BLaER1 treated with 17β-estradiol and CSF1 and Interleukin-3, amounts not matched to agents 10 nM and 100 nM (cell line): ENCODE measurements around the gene MACO1.
A peak's percentile ranks its signal among the peaks of the same experiment; 100 is the strongest.

Experiments used
- H3K27ac ChIP-seq, 11 experiments: shearing (Covaris generic); formaldehyde crosslinking; 2 replicates each; pipeline ENCODE4 v1.8.1; 2022
- H3K27me3 ChIP-seq, 11 experiments: shearing (Covaris generic); formaldehyde crosslinking; 2 replicates each; pipeline ENCODE4 v1.8.1; 2022
- H3K36me3 ChIP-seq, 11 experiments: shearing (Covaris generic); formaldehyde crosslinking; 2 replicates each; pipeline ENCODE4 v1.8.1; 2022
- H3K4me1 ChIP-seq, 10 experiments: shearing (Covaris generic); formaldehyde crosslinking; 2 replicates each; pipeline ENCODE4 v1.8.1; 2022
- H3K4me2 ChIP-seq, 11 experiments: shearing (Covaris generic); formaldehyde crosslinking; 2 replicates each; pipeline ENCODE4 v1.8.1; 2022
- H3K4me3 ChIP-seq, 10 experiments: shearing (Covaris generic); formaldehyde crosslinking; 2 replicates each; pipeline ENCODE4 v1.8.1; 2022
- H3K9ac ChIP-seq, 11 experiments: shearing (Covaris generic); formaldehyde crosslinking; 2 replicates each; pipeline ENCODE4 v1.8.1; 2022
- H3K9me3 ChIP-seq, 11 experiments: shearing (Covaris generic); formaldehyde crosslinking; replicated peaks in 1 of 11; 2 replicates each; pipeline ENCODE4 v1.8.1; 2022
- H4K20me1 ChIP-seq, 11 experiments: shearing (Covaris generic); formaldehyde crosslinking; 2 replicates each; pipeline ENCODE4 v1.8.1; 2022
- Cebpa-rat ChIP-seq, 11 experiments: shearing (Covaris generic); IDR thresholded peaks; 2 replicates each; pipeline ENCODE4 v1.8.1; 2022

Gene MACO1

DNA sequence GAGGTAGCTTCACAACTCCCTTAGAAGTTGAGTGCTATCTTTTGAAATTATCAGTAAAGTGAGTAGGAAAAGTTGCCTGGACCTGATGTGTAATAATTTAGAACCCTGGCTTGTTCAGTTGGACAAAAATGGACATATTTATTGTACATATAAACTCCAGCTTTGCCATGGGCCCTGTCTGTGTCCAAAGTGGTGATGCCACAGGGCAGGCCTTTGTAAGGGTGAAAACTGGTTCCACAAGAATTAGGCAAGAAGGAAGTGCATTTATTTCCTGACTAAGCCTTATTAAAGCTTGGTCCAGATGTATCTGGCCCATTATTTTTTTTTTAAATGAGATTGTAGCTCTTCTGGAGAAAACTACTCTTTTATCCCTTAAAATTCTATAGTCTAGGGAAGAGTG lies 47.9 kb downstream of the MACO1 start:
- Histone ChIP-seq H3K4me2 (no peak overlapping the region), H3K4me3 (no peak overlapping the region), H3K27ac (no peak overlapping the region), H3K27me3 (no peaks in the 10 kb centered on the region), H3K36me3 (peaks cover 25 to 90% (median 54%) of the 10 kb centered on the region in 11 experiments), H3K9me3 (no peaks in the 10 kb centered on the region), H3K9ac (no peak overlapping the region), H3K4me1 (peaks cover under 1 to 15% (median 7%) of the 10 kb centered on the region in 10 experiments; a peak in 10 of 20 replicates), H4K20me1 (peaks cover 0 to 61% (median 38%) of the 10 kb centered on the region in 11 experiments; a peak in 19 of 22 replicates)
- no peak for TF ChIP-seq Cebpa-rat (IDR thresholded peaks at IDR 0.05)

DNA sequence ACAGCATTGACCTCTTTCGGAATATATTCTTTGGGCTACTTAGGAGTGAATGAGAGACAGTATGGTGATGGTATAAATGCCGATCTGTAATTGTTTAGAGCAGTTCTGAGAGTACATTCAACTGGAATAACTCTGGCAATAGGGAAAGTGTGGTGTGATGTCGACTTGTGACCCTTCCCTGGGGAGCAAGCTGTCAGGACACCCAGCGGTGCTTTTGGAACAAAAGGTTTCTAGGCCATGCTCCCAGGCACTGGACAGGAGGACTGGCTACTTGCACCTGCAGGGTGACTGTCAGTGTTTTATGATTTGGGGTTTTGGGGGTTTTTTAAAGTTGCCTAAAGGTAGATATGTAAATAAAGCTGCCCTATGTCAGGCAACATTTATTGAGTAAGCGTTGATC lies 50.9 kb downstream of the MACO1 start:
- no peak for TF ChIP-seq Cebpa-rat (IDR thresholded peaks at IDR 0.05)
- no peak overlapping the region for H3K27ac ChIP-seq
- H3K9ac ChIP-seq, result no peak overlapping the region
- no peak overlapping the region for H3K4me3 ChIP-seq
- H3K36me3 ChIP-seq, result peaks cover 28 to 92% (median 67%) of the 10 kb centered on the region in 11 experiments
- H4K20me1 ChIP-seq, result peaks cover 0 to 56% (median 30%) of the 10 kb centered on the region in 11 experiments; a peak in 18 of 22 replicates
- H3K4me2 ChIP-seq, result no peak overlapping the region
- no peaks in the 10 kb centered on the region for H3K27me3 ChIP-seq
- H3K4me1 ChIP-seq, result peaks cover 0 to 17% (median 7%) of the 10 kb centered on the region in 10 experiments; a peak in 8 of 20 replicates
- no peaks in the 10 kb centered on the region for H3K9me3 ChIP-seq

- H3K4me3 ChIP-seq, result no peak overlapping the region
- H3K27ac ChIP-seq, result no peak overlapping the region; a peak in 1 of 22 replicates
- no peak overlapping the region for H3K9ac ChIP-seq
- peaks cover 0 to 54% (median 31%) of the 10 kb centered on the region in 11 experiments; a peak in 17 of 22 replicates for H4K20me1 ChIP-seq
- TF ChIP-seq Cebpa-rat (IDR thresholded peaks at IDR 0.05), result no peak
- H3K4me1 ChIP-seq, result peaks cover 0 to 17% (median 7%) of the 10 kb centered on the region in 10 experiments; a peak in 8 of 20 replicates
- H3K9me3 ChIP-seq, result no peaks in the 10 kb centered on the region
- no peak overlapping the region for H3K4me2 ChIP-seq
- peaks cover 34 to 92% (median 67%) of the 10 kb centered on the region in 11 experiments for H3K36me3 ChIP-seq
- no peaks in the 10 kb centered on the region for H3K27me3 ChIP-seq
These were observed 51.5 kb downstream of the MACO1 start for GRCh38 chr1:25482211-25482610.

DNA sequence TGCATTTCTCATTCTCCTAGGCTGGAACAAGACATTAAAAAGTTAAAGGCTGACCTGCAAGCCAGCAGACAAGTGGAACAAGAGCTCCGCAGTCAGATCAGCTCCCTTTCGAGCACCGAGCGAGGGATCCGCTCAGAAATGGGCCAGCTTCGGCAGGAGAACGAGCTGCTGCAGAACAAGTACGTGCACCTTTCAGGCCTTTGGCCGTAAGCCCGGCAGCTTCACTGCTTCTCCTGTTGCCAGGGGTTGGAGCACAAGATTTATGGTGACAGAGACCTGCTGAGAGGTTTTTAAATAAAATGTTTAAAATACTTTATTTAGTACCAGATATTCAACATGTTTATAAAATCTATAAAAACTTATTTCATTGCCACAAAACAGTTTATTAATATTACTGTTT lies 53.4 kb downstream of the MACO1 start:
- peaks cover 0 to 53% (median 28%) of the 10 kb centered on the region in 11 experiments; a peak in 17 of 22 replicates for H4K20me1 ChIP-seq
- no peaks in the 10 kb centered on the region for H3K9me3 ChIP-seq
- no peak overlapping the region for H3K9ac ChIP-seq
- H3K4me2 ChIP-seq, result no peak overlapping the region
- no peak overlapping the region for H3K4me3 ChIP-seq
- no peaks in the 10 kb centered on the region for H3K27me3 ChIP-seq
- no peak for TF ChIP-seq Cebpa-rat (IDR thresholded peaks at IDR 0.05)
- no peak overlapping the region for H3K27ac ChIP-seq
- peaks cover 0 to 13% (median 6%) of the 10 kb centered on the region in 10 experiments; a peak in 5 of 20 replicates for H3K4me1 ChIP-seq
- H3K36me3 ChIP-seq, result peaks cover 51 to 94% (median 72%) of the 10 kb centered on the region in 11 experiments

- Histone ChIP-seq H3K36me3 (peaks cover 55 to 94% (median 72%) of the 10 kb centered on the region in 11 experiments), H3K4me3 (no peak overlapping the region), H3K27ac (no peak overlapping the region), H3K4me1 (peaks cover 0 to 13% (median 6%) of the 10 kb centered on the region in 10 experiments; a peak in 5 of 20 replicates), H3K4me2 (no peak overlapping the region), H3K27me3 (no peaks in the 10 kb centered on the region), H4K20me1 (peaks cover 0 to 53% (median 25%) of the 10 kb centered on the region in 11 experiments; a peak in 17 of 22 replicates), H3K9ac (no peak overlapping the region), H3K9me3 (no peaks in the 10 kb centered on the region)
- no peak for TF ChIP-seq Cebpa-rat (IDR thresholded peaks at IDR 0.05)
These were observed 53.8 kb downstream of the MACO1 start for GRCh38 chr1:25484533-25484932.

- no peaks in the 10 kb centered on the region for H3K27me3 ChIP-seq
- H3K9ac ChIP-seq, result no peak overlapping the region
- no peak for TF ChIP-seq Cebpa-rat (IDR thresholded peaks at IDR 0.05)
- no peaks in the 10 kb centered on the region for H3K9me3 ChIP-seq
- H3K4me1 ChIP-seq, result peaks cover 0 to 13% (median 6%) of the 10 kb centered on the region in 10 experiments; a peak in 5 of 20 replicates
- H3K27ac ChIP-seq, result no peak overlapping the region
- H3K4me2 ChIP-seq, result peak overlapping the region in 1 of 11 experiments; percentile 6; a peak in 1 of 22 replicates
- H3K36me3 ChIP-seq, result peaks cover 66 to 97% (median 80%) of the 10 kb centered on the region in 11 experiments
- no peak overlapping the region for H3K4me3 ChIP-seq
- H4K20me1 ChIP-seq, result peaks cover 0 to 53% (median 25%) of the 10 kb centered on the region in 11 experiments; a peak in 16 of 22 replicates
These were observed 55.1 kb downstream of the MACO1 start for GRCh38 chr1:25485536-25486411.

- Histone ChIP-seq H3K4me3 (no peak overlapping the region), H3K36me3 (peaks cover 71 to 98% (median 85%) of the 10 kb centered on the region in 11 experiments)
- no peak for TF ChIP-seq Cebpa-rat (IDR thresholded peaks at IDR 0.05)
These were observed 55.9 kb downstream of the MACO1 start for GRCh38 chr1:25486602-25487001.

DNA sequence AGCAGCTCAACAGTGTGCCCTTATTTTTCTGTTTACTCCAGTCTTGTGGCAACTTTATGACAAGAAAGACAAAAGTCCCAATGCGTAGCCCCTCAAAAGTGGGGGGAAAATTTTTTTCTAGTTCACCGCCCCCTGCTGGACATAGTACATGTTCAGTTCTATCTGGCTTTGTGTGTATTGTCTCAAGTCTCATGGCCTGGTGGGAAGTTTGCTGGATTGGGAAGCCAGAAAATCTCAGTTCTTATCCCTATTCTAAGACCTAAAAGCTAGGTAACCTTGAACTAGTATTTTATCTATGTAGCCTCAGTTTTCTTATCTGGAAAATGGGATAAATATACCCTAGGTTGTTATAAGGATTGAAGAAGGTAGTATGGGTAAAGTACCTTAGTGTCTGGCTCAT lies 56.9 kb downstream of the MACO1 start:
- Histone ChIP-seq H3K4me1 (peaks cover 0 to 13% (median 6%) of the 10 kb centered on the region in 10 experiments; a peak in 5 of 20 replicates), H3K4me2 (no peak overlapping the region), H3K9me3 (no peaks in the 10 kb centered on the region), H4K20me1 (peaks cover 0 to 39% (median 21%) of the 10 kb centered on the region in 11 experiments; a peak in 16 of 22 replicates), H3K36me3 (peaks cover 79 to 99% (median 85%) of the 10 kb centered on the region in 11 experiments), H3K4me3 (no peak overlapping the region), H3K27ac (no peak overlapping the region), H3K9ac (no peak overlapping the region), H3K27me3 (no peaks in the 10 kb centered on the region)
- TF ChIP-seq Cebpa-rat (IDR thresholded peaks at IDR 0.05), result no peak

More at GRCh38 chr1:25486602-25487001, 55.9 kb downstream of the MACO1 start:
- H3K4me1 ChIP-seq, result peaks cover 0 to 13% (median 6%) of the 10 kb centered on the region in 10 experiments; a peak in 5 of 20 replicates
- peaks cover 0 to 48% (median 24%) of the 10 kb centered on the region in 11 experiments; a peak in 16 of 22 replicates for H4K20me1 ChIP-seq
- no peak overlapping the region for H3K9ac ChIP-seq
- no peak overlapping the region for H3K4me2 ChIP-seq
- H3K27me3 ChIP-seq, result no peaks in the 10 kb centered on the region
- no peak overlapping the region for H3K27ac ChIP-seq
- no peaks in the 10 kb centered on the region for H3K9me3 ChIP-seq

DNA sequence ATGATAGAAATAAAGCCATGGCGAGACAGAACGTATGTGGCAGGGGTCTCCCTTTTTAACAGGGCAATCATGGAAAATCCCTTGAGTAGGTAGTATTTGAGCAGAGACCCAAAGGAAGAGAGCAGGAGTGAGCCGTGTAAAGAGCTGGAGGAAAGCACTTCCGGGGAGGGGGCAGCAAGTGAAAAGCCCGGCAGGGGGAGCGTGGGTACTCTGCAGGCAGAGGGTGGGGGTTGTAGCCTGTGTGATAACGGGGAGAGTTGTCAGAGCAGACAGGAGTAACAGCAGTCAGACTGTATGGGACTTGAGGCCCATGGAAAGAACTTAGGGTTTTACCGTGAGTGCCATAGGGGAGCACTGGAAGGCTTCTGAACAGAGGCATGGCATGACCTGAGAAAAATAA lies 61.6 kb downstream of the MACO1 start:
- Histone ChIP-seq H3K4me3 (no peak overlapping the region), H3K4me2 (no peak overlapping the region), H3K9me3 (no peaks in the 10 kb centered on the region), H3K36me3 (peaks cover 88 to 100% (median 96%) of the 10 kb centered on the region in 11 experiments), H3K27ac (no peak overlapping the region), H3K9ac (no peak overlapping the region), H3K4me1 (no peaks in the 10 kb centered on the region), H4K20me1 (peaks cover 0 to 9% (median 0%) of the 10 kb centered on the region in 11 experiments; a peak in 2 of 22 replicates), H3K27me3 (no peaks in the 10 kb centered on the region)
- TF ChIP-seq Cebpa-rat (IDR thresholded peaks at IDR 0.05), result no peak
